Fibroblast of lung (primary cell): ENCODE data around the gene SHANK1. TPM values are rescaled to one million over a fixed set of nuclear protein-coding genes. Genes with fewer than 3 reads are reported as not detected.
A peak's percentile ranks its signal among the peaks of the same experiment; 100 is the strongest.

Source experiments
- DNase-seq, 2 donors: peaks; one replicate each; pipeline versions ENCODE4 v3.0.0 to v3.0.0-alpha.2; 2010; ENCODE audit warnings: low read depth in 2 of 2
- H2AFZ ChIP-seq: 2 replicates; pipeline ENCODE4 v1.5.1; 2012; ENCODE audit warnings: low read length, control low read depth, inconsistent platforms
- H3K27ac ChIP-seq: 2 replicates; pipeline ENCODE4 v1.5.1; 2011; ENCODE audit warnings: low read length, control low read depth; ENCODE audit not compliant: insufficient read depth
- H3K27me3 ChIP-seq: 2 replicates; pipeline ENCODE4 v1.5.1; 2011; ENCODE audit warnings: mild to moderate bottlenecking, low read length; ENCODE audit not compliant: control insufficient read depth, insufficient read depth
- H3K36me3 ChIP-seq: 2 replicates; pipeline ENCODE4 v1.5.1; 2011; ENCODE audit warnings: low read length; ENCODE audit not compliant: control insufficient read depth, insufficient read depth
- H3K4me1 ChIP-seq: 2 replicates; pipeline ENCODE4 v1.5.1; 2011; ENCODE audit warnings: low read length; ENCODE audit not compliant: control insufficient read depth, insufficient read depth; ENCODE audit errors: extremely low read depth
- H3K4me2 ChIP-seq: 2 replicates; pipeline ENCODE4 v1.5.1; 2011; ENCODE audit warnings: low read length, control low read depth; ENCODE audit not compliant: insufficient read depth; ENCODE audit errors: extremely low read depth
- H3K4me3 ChIP-seq, 4 experiments: fragments of 200-600 bp in 1 of 4; sonication (generic) in 1 of 4; replicated peaks in 1 of 4; 2 replicates each; pipeline ENCODE4 v1.5.1; 2011 to 2016; ENCODE audit warnings: low read length in 4 of 4, low read depth in 3 of 4, mild to moderate bottlenecking in 3 of 4, control low read depth in 2 of 4, inconsistent platforms in 1 of 4, mixed read lengths in 1 of 4; ENCODE audit not compliant: insufficient read depth in 1 of 4; ENCODE audit errors: control extremely low read depth in 1 of 4
- H3K79me2 ChIP-seq: 2 replicates; pipeline ENCODE4 v1.5.1; 2012; ENCODE audit warnings: mild to moderate bottlenecking, low read length, inconsistent platforms; ENCODE audit not compliant: control insufficient read depth, insufficient read depth
- H3K9ac ChIP-seq: 2 replicates; pipeline ENCODE4 v1.5.1; 2011; ENCODE audit warnings: mild to moderate bottlenecking, low read length, control low read depth; ENCODE audit not compliant: insufficient read depth
- H3K9me3 ChIP-seq: 2 replicates; pipeline ENCODE4 v1.5.1; 2012; ENCODE audit warnings: low read depth, low read length; ENCODE audit not compliant: control insufficient read depth, insufficient read depth
- H4K20me1 ChIP-seq: 2 replicates; pipeline ENCODE4 v1.5.1; 2011; ENCODE audit warnings: low read length; ENCODE audit not compliant: control insufficient read depth, insufficient read depth; ENCODE audit errors: extremely low read depth
- EZH2 ChIP-seq: IDR thresholded peaks from 2 replicates; pipeline ENCODE4 v1.5.1; 2012; ENCODE audit warnings: low read length, control low read depth, mild to moderate bottlenecking; ENCODE audit errors: missing control alignments
- polyA plus RNA-seq, 2 donors: library from polyadenylated mRNA; depleted of rRNA in 1 of 2; stranded (reverse) in 1 of 2; unstranded in 1 of 2; fragments of >200 nt; gene quantifications; 2 replicates each; pipeline ENCODE4 v1.2.1, GENCODE V29; 2011 to 2012; ENCODE audit warnings: missing spikeins in 1 of 2
- total RNA-seq: library from RNA; depleted of rRNA; stranded (reverse); fragments of >200 nt; gene quantifications from 2 replicates; pipeline ENCODE4 v1.2.1, GENCODE V29; 2014
- TF ChIP-seq, protein P1 (sequence below), 2 donors: IDR thresholded peaks in 1 of 2; conservative IDR thresholded peaks in 1 of 2; 1 replicate in 1 of 2; 2 replicates in 1 of 2; pipeline ENCODE4 v1.5.1; 2011 to 2012; ENCODE audit warnings: low read length in 2 of 2, control low read depth in 1 of 2, inconsistent platforms in 1 of 2, low read depth in 1 of 2, mild to moderate bottlenecking in 1 of 2

The SHANK1 gene
- total and polyA plus RNA-seq, 2 donors (not counting 1 experiment from before 2014, with no cell fraction given): 1.4 to 7.9 TPM

DNA sequence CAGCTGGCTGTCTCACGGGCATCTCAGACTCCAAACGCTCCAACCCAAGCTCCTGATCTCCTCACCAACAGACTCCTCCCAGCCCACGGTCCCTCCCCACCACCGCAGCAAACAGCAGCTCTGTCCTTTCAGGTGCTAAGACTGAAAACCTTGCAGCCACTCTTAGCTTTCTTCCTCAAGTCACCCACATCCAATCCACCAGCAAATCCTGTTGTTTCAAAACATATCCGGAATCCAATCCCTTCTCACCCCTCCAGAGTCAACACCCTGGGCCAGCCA lies 49.6 kb downstream of the SHANK1 start:
- no peak overlapping the region for H2AFZ ChIP-seq
- no peak overlapping the region for H3K4me3 ChIP-seq
- H4K20me1 ChIP-seq: no peaks in the 10 kb centered on the region
- H3K4me2 ChIP-seq: no peak overlapping the region
- TF ChIP-seq EZH2: no peak
- TF ChIP-seq, protein P1, sequence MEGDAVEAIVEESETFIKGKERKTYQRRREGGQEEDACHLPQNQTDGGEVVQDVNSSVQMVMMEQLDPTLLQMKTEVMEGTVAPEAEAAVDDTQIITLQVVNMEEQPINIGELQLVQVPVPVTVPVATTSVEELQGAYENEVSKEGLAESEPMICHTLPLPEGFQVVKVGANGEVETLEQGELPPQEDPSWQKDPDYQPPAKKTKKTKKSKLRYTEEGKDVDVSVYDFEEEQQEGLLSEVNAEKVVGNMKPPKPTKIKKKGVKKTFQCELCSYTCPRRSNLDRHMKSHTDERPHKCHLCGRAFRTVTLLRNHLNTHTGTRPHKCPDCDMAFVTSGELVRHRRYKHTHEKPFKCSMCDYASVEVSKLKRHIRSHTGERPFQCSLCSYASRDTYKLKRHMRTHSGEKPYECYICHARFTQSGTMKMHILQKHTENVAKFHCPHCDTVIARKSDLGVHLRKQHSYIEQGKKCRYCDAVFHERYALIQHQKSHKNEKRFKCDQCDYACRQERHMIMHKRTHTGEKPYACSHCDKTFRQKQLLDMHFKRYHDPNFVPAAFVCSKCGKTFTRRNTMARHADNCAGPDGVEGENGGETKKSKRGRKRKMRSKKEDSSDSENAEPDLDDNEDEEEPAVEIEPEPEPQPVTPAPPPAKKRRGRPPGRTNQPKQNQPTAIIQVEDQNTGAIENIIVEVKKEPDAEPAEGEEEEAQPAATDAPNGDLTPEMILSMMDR (conservative IDR thresholded peaks at IDR 0.05 in 1 of 2, IDR thresholded peaks at IDR 0.05 in 1 of 2; ENCODE audit: low read depth in 1 of 2, low read length in 2 of 2): no peak
- H3K27me3 ChIP-seq: peaks cover 18% of the 10 kb centered on the region
- H3K9me3 ChIP-seq: no peaks in the 10 kb centered on the region
- H3K36me3 ChIP-seq: no peaks in the 10 kb centered on the region
- no peak overlapping the region for H3K27ac ChIP-seq
- no peak for DNase-seq
- no peaks in the 10 kb centered on the region for H3K4me1 ChIP-seq
- no peak overlapping the region for H3K9ac ChIP-seq
- H3K79me2 ChIP-seq: no peaks in the 10 kb centered on the region

- Histone ChIP-seq H2AFZ (no peak overlapping the region), H3K27ac (no peak overlapping the region), H3K9me3 (no peaks in the 10 kb centered on the region), H3K4me3 (no peak overlapping the region), H3K4me2 (no peak overlapping the region), H3K9ac (no peak overlapping the region), H4K20me1 (no peaks in the 10 kb centered on the region), H3K36me3 (no peaks in the 10 kb centered on the region), H3K4me1 (no peaks in the 10 kb centered on the region), H3K79me2 (no peaks in the 10 kb centered on the region), H3K27me3 (peaks cover 18% of the 10 kb centered on the region)
- TF ChIP-seq EZH2: peak; percentile 83
- TF ChIP-seq, protein P1 (conservative IDR thresholded peaks at IDR 0.05 in 1 of 2, IDR thresholded peaks at IDR 0.05 in 1 of 2; ENCODE audit: low read depth in 1 of 2, low read length in 2 of 2): peak; percentile 78 to 86
- peak; percentile 1 to 25 for DNase-seq
Observed at GRCh38 chr19:50669302-50670101, 50.1 kb downstream of the SHANK1 start.

- H3K4me1 ChIP-seq: no peaks in the 10 kb centered on the region
- no peaks in the 10 kb centered on the region for H4K20me1 ChIP-seq
- no peak overlapping the region for H3K9ac ChIP-seq
- H2AFZ ChIP-seq: no peak overlapping the region
- no peak overlapping the region for H3K4me3 ChIP-seq
- H3K79me2 ChIP-seq: no peaks in the 10 kb centered on the region
- H3K4me2 ChIP-seq: no peak overlapping the region
- no peak for TF ChIP-seq EZH2
- TF ChIP-seq, protein P1 (conservative IDR thresholded peaks at IDR 0.05 in 1 of 2, IDR thresholded peaks at IDR 0.05 in 1 of 2; ENCODE audit: low read depth in 1 of 2, low read length in 2 of 2): no peak
- H3K9me3 ChIP-seq: no peaks in the 10 kb centered on the region
- no peak overlapping the region for H3K27ac ChIP-seq
- no peak for DNase-seq
- peaks cover 18% of the 10 kb centered on the region for H3K27me3 ChIP-seq
- H3K36me3 ChIP-seq: no peaks in the 10 kb centered on the region
Observed at GRCh38 chr19:50668879-50669278, 50.7 kb downstream of the SHANK1 start.
